Liver (tissue), 9 donors: ENCODE measurements around the gene DNTTIP2. TPM values are rescaled to one million over a fixed set of nuclear protein-coding genes. Genes with fewer than 3 reads are reported as not detected.

Experiments
- DNase-seq: peaks from one replicate; pipeline ENCODE4 v3.0.0-alpha.2; 2017; ENCODE audit warnings: low spot score
- H3K27ac ChIP-seq, 2 donors: one replicate each; pipeline ENCODE4 v1.7.0; 2013; ENCODE audit warnings: inconsistent platforms in 2 of 2, low read length in 2 of 2, control low read depth in 1 of 2, low read depth in 1 of 2, mild to moderate bottlenecking in 1 of 2
- H3K27me3 ChIP-seq, 4 donors: one replicate each; pipeline versions ENCODE4 v1.6.1 to v1.7.0; 2013; ENCODE audit warnings: low read length in 3 of 4, inconsistent platforms in 1 of 4, mild to moderate bottlenecking in 1 of 4, moderate library complexity in 1 of 4; ENCODE audit not compliant: control insufficient read depth in 4 of 4, insufficient read depth in 4 of 4
- H3K36me3 ChIP-seq, 4 donors: one replicate each; pipeline versions ENCODE4 v1.6.1 to v1.7.0; 2013; ENCODE audit warnings: low read length in 3 of 4, mild to moderate bottlenecking in 3 of 4, low read depth in 1 of 4, moderate library complexity in 1 of 4; ENCODE audit not compliant: control insufficient read depth in 4 of 4, insufficient read depth in 3 of 4
- H3K4me1 ChIP-seq, 4 donors: one replicate each; pipeline versions ENCODE4 v1.6.1 to v1.7.0; 2013; ENCODE audit warnings: low read length in 3 of 4, mild to moderate bottlenecking in 3 of 4, moderate library complexity in 1 of 4; ENCODE audit not compliant: control insufficient read depth in 4 of 4, insufficient read depth in 4 of 4
- H3K4me3 ChIP-seq, 3 donors: one replicate each; pipeline versions ENCODE4 v1.6.1 to v1.7.0; 2013; ENCODE audit warnings: low read length in 3 of 3, control low read depth in 1 of 3, low read depth in 1 of 3, mild to moderate bottlenecking in 1 of 3
- H3K9ac ChIP-seq, 2 donors: one replicate each; pipeline ENCODE4 v1.7.0; 2013; ENCODE audit warnings: low read length in 2 of 2, mild to moderate bottlenecking in 2 of 2, moderate library complexity in 2 of 2, control low read depth in 1 of 2, low read depth in 1 of 2
- H3K9me3 ChIP-seq, 4 donors: one replicate each; pipeline versions ENCODE4 v1.6.1 to v1.7.0; 2013; ENCODE audit warnings: low read length in 3 of 4; ENCODE audit not compliant: control insufficient read depth in 4 of 4
- EGR1 ChIP-seq, 2 donors: IDR thresholded peaks; 2 replicates each; pipeline ENCODE4 v1.6.1; 2016 to 2018; ENCODE audit warnings: antibody characterized with exemption in 2 of 2, low read depth in 2 of 2
- FOXA1 ChIP-seq: IDR thresholded peaks from 2 replicates; pipeline ENCODE4 v1.6.1; 2016; ENCODE audit warnings: antibody characterized with exemption
- FOXA2 ChIP-seq: IDR thresholded peaks from 2 replicates; pipeline ENCODE4 v1.6.1; 2016; ENCODE audit warnings: antibody characterized with exemption
- GABPA ChIP-seq, 2 donors: IDR thresholded peaks in 1 of 2; conservative IDR thresholded peaks in 1 of 2; 2 replicates each; pipeline ENCODE4 v1.6.1; 2016; ENCODE audit warnings: antibody characterized with exemption in 2 of 2, mild to moderate bottlenecking in 1 of 2, moderate library complexity in 1 of 2
- HNF4A ChIP-seq, 2 donors: conservative IDR thresholded peaks; 2 replicates each; pipeline ENCODE4 v1.6.1; 2016; ENCODE audit warnings: antibody characterized with exemption in 2 of 2, mild to moderate bottlenecking in 2 of 2
- HNF4G ChIP-seq: IDR thresholded peaks from 2 replicates; pipeline ENCODE4 v1.6.1; 2016; ENCODE audit warnings: antibody characterized with exemption
- JUND ChIP-seq, 2 donors: IDR thresholded peaks; 2 replicates each; pipeline ENCODE4 v1.6.1; 2016; ENCODE audit warnings: antibody characterized with exemption in 2 of 2
- NR2F2 ChIP-seq: IDR thresholded peaks from 2 replicates; pipeline ENCODE4 v1.6.1; 2016; ENCODE audit warnings: antibody characterized with exemption
- RAD21 ChIP-seq, 2 donors: IDR thresholded peaks; 2 replicates each; pipeline ENCODE4 v1.6.1; 2016; ENCODE audit warnings: antibody characterized with exemption in 2 of 2, mild to moderate bottlenecking in 2 of 2
- RXRA ChIP-seq, 2 donors: IDR thresholded peaks; 2 replicates each; pipeline ENCODE4 v1.6.1; 2017 to 2018; ENCODE audit warnings: antibody characterized with exemption in 2 of 2, mild to moderate bottlenecking in 1 of 2
- SP1 ChIP-seq: IDR thresholded peaks from 2 replicates; pipeline ENCODE4 v1.6.1; 2018; ENCODE audit warnings: antibody characterized with exemption, mild to moderate bottlenecking
- TAF1 ChIP-seq: conservative IDR thresholded peaks from 2 replicates; pipeline ENCODE4 v1.6.1; 2016; ENCODE audit warnings: antibody characterized with exemption, mild to moderate bottlenecking
- YY1 ChIP-seq: IDR thresholded peaks from 2 replicates; pipeline ENCODE4 v1.6.1; 2016; ENCODE audit warnings: antibody characterized with exemption, mild to moderate bottlenecking
- WGBS: extraction: QIAGEN DNeasy Blood & Tissue Kit; methylation state at CpG from one replicate; pipeline ENCODE4 v1.1.7; 2013; 5-methylcytosine and 5-hydroxymethylcytosine counted together
- polyA plus RNA-seq, 2 donors: library from polyadenylated mRNA; stranded (reverse) in 1 of 2; unstranded in 1 of 2; fragments of 200-250 nt in 1 of 2; fragments of >200 nt in 1 of 2; fragmentation: Nextera tagmentation in 1 of 2; extraction: Ambion mirVana in 1 of 2; gene quantifications; one replicate each; pipeline versions ENCODE4 v1.2.1 to v1.2.3, GENCODE V29; 2013 to 2015
- total RNA-seq, 2 donors: library from RNA; depleted of rRNA; stranded (reverse); fragments of >200 nt; gene quantifications; one replicate each; pipeline ENCODE4 v1.2.3, GENCODE V29; 2014
- TF ChIP-seq, protein P1 (sequence below): fragments of 150-350 bp; IDR thresholded peaks from 2 replicates; pipeline ENCODE4 v1.5.1; 2017; ENCODE audit warnings: improper control_type of control experiment, low read depth, low read length; ENCODE audit not compliant: missing input control
- TF ChIP-seq, protein P2 (sequence below): IDR thresholded peaks from 2 replicates; pipeline ENCODE4 v1.6.1; 2016; ENCODE audit warnings: antibody characterized with exemption
- TF ChIP-seq, protein P3 (sequence below): IDR thresholded peaks from 2 replicates; pipeline ENCODE4 v1.6.1; 2016; ENCODE audit warnings: antibody characterized with exemption
- TF ChIP-seq, protein P4 (sequence below): IDR thresholded peaks from 2 replicates; pipeline ENCODE4 v1.6.1; 2016; ENCODE audit warnings: antibody characterized with exemption, mild to moderate bottlenecking
- TF ChIP-seq, protein P5 (sequence below): IDR thresholded peaks from 2 replicates; pipeline ENCODE4 v1.6.1; 2016; ENCODE audit warnings: antibody characterized with exemption
- donor health status: healthy.
- donor health status: healthy.
- donor health status: healthy.
- donor health status: healthy.
- donor health status: healthy.

The DNTTIP2 gene
- total and polyA plus RNA-seq, 4 donors: 10.9 to 19.7 (median 13.4) TPM

DNA sequence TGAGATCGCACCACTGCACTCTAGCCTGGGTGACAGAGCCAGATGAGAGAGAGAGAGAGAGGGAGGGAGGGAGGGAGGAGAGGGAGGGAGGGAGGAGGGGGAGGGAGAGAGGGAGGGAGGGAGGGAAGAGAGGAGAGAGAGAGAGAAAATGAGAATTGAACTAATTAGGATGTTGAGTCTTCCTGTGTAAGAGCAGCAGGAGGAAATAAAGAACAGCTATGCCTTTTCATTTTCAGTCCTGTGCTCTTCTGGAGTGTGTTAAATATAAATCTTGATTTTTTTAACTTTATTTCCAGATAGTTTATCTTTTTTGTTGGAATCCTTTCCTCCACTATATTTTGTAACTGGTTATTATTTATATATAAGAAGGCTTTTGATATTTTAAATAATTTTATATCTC lies 27.1 kb downstream of the DNTTIP2 start:
- H3K27me3 ChIP-seq: no peaks in the 10 kb centered on the region
- no peak overlapping the region for H3K27ac ChIP-seq
- H3K9ac ChIP-seq: no peak overlapping the region
- peaks cover 0 to 2% (median 0%) of the 10 kb centered on the region in 4 donors for H3K9me3 ChIP-seq
- no peak for TF ChIP-seq RAD21 (IDR thresholded peaks at IDR 0.05)
- no peak for TF ChIP-seq NR2F2
- TF ChIP-seq, protein P1, sequence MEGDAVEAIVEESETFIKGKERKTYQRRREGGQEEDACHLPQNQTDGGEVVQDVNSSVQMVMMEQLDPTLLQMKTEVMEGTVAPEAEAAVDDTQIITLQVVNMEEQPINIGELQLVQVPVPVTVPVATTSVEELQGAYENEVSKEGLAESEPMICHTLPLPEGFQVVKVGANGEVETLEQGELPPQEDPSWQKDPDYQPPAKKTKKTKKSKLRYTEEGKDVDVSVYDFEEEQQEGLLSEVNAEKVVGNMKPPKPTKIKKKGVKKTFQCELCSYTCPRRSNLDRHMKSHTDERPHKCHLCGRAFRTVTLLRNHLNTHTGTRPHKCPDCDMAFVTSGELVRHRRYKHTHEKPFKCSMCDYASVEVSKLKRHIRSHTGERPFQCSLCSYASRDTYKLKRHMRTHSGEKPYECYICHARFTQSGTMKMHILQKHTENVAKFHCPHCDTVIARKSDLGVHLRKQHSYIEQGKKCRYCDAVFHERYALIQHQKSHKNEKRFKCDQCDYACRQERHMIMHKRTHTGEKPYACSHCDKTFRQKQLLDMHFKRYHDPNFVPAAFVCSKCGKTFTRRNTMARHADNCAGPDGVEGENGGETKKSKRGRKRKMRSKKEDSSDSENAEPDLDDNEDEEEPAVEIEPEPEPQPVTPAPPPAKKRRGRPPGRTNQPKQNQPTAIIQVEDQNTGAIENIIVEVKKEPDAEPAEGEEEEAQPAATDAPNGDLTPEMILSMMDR: no peak
- no peak for TF ChIP-seq RXRA (IDR thresholded peaks at IDR 0.05)
- TF ChIP-seq TAF1: no peak
- TF ChIP-seq FOXA2: no peak
- TF ChIP-seq JUND (IDR thresholded peaks at IDR 0.05): no peak
- no peak for TF ChIP-seq FOXA1
- no peak for TF ChIP-seq GABPA (IDR thresholded peaks at IDR 0.05 in 1 of 2, conservative IDR thresholded peaks at IDR 0.05 in 1 of 2)
- no peak for TF ChIP-seq YY1
- TF ChIP-seq, protein P2, sequence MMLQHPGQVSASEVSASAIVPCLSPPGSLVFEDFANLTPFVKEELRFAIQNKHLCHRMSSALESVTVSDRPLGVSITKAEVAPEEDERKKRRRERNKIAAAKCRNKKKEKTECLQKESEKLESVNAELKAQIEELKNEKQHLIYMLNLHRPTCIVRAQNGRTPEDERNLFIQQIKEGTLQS: no peak
- no peak for TF ChIP-seq EGR1 (IDR thresholded peaks at IDR 0.05; ENCODE audit: low read depth in 2 of 2)
- TF ChIP-seq SP1: no peak
- TF ChIP-seq, protein P3, sequence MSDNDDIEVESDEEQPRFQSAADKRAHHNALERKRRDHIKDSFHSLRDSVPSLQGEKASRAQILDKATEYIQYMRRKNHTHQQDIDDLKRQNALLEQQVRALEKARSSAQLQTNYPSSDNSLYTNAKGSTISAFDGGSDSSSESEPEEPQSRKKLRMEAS: no peak
- TF ChIP-seq, protein P4, sequence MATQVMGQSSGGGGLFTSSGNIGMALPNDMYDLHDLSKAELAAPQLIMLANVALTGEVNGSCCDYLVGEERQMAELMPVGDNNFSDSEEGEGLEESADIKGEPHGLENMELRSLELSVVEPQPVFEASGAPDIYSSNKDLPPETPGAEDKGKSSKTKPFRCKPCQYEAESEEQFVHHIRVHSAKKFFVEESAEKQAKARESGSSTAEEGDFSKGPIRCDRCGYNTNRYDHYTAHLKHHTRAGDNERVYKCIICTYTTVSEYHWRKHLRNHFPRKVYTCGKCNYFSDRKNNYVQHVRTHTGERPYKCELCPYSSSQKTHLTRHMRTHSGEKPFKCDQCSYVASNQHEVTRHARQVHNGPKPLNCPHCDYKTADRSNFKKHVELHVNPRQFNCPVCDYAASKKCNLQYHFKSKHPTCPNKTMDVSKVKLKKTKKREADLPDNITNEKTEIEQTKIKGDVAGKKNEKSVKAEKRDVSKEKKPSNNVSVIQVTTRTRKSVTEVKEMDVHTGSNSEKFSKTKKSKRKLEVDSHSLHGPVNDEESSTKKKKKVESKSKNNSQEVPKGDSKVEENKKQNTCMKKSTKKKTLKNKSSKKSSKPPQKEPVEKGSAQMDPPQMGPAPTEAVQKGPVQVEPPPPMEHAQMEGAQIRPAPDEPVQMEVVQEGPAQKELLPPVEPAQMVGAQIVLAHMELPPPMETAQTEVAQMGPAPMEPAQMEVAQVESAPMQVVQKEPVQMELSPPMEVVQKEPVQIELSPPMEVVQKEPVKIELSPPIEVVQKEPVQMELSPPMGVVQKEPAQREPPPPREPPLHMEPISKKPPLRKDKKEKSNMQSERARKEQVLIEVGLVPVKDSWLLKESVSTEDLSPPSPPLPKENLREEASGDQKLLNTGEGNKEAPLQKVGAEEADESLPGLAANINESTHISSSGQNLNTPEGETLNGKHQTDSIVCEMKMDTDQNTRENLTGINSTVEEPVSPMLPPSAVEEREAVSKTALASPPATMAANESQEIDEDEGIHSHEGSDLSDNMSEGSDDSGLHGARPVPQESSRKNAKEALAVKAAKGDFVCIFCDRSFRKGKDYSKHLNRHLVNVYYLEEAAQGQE: no peak
- TF ChIP-seq, protein P5, sequence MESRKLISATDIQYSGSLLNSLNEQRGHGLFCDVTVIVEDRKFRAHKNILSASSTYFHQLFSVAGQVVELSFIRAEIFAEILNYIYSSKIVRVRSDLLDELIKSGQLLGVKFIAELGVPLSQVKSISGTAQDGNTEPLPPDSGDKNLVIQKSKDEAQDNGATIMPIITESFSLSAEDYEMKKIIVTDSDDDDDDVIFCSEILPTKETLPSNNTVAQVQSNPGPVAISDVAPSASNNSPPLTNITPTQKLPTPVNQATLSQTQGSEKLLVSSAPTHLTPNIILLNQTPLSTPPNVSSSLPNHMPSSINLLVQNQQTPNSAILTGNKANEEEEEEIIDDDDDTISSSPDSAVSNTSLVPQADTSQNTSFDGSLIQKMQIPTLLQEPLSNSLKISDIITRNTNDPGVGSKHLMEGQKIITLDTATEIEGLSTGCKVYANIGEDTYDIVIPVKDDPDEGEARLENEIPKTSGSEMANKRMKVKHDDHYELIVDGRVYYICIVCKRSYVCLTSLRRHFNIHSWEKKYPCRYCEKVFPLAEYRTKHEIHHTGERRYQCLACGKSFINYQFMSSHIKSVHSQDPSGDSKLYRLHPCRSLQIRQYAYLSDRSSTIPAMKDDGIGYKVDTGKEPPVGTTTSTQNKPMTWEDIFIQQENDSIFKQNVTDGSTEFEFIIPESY: no peak
- TF ChIP-seq HNF4G: no peak
- no peak for TF ChIP-seq HNF4A (conservative IDR thresholded peaks at IDR 0.05)
- H3K4me1 ChIP-seq: peaks cover 0 to 7% (median 1%) of the 10 kb centered on the region in 4 donors
- no peak overlapping the region for H3K4me3 ChIP-seq
- no peak for DNase-seq
- 100% methylated on average over 1 of the region's 1 CpG for WGBS
- H3K36me3 ChIP-seq: no peaks in the 10 kb centered on the region
